ENCODE results near the gene JHY.

The JHY gene

DNA sequence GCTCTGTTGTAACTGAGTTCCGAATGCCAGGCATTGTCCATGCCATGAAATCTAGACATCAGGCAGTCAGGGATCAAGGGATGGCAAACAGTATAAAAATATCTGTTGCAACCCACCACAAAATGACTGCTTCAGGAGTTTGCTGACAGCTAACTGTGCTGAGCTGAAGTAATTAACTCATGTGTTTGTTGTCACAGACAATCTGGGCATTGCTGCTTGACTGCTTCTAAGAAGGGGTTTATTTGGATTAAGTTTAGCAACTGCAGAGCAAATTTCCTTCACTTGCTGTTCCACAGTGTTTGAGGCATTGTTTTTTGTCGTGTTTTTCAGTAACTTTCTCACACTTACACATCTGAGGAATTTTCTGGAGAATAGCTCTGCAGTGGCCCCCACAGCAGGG lies 68.7 kb downstream of the JHY start:
- DNase-seq (ENCODE audit: low spot score): no peak

DNA sequence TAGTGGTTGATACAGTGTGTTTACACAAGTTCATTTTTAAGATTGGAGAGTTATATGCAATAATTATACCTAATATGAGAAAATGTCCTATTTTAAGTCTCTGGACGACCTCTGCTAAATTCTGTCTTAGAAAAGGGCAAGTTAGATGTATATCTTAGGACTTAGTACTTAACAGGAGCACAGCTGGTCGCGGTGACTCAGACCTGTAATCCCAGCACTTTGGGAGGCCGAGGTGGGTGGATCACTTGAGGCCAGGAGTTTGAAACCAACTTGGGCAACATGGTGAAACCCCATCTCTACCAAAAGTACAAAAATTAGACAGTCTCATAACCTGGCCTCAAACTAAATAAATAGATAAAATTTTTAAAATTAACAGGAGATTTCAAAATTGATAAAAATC lies 71.9 kb downstream of the JHY start:
- no peak for DNase-seq (ENCODE audit: low spot score)

DNA sequence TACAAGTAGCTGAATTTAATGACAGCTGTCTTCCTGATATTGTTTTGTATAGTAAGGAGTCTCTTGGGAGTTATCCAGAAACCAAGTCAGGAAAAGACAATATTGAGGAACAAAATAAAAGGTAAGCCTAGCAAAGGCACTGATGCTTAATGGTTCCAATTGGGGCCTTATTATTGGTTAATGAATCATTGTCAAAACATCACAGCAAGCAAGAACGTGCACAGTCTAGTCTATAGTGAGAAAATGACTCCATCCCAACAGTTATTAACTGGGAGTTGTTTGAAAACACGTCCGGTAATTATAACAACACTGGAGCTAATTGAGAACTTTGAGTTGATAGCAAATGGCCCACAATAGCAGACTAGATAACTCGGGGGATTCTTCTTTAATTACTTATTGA lies 81.4 kb downstream of the JHY start:
- no peak for DNase-seq (ENCODE audit: low spot score)

DNA sequence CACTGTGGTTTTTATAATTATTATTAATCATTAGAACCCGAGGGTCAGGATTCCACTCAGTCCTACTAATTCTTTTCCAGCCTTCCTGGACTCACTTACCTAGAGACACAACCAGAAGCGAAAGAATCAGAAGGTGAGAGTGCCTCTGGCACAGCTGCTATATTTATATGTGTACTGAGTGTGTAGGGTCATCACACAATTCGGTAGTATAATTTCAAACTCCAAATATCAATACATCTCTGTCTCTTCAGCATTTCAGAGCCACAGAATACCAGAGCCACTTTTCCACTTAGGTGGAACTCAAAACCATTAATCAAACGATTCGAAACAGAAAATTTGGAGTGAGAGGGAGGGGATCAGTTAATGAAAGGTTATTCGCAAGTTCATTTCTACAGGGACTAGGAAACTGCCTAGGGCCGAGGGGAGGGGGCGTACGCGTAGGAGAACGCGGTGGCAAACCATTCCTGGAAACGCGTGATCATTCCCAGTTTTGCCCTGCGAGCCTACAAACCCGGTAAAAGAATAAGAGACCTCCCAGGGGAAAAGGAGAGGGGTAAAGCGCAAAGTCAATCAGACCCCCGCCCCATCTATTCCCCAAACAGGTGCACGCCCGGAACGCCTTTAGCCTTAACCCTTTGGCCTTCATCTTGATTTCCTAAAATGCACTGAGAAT lies 93.6 kb downstream of the JHY start:
- DNase-seq (ENCODE audit: low spot score): no peak

DNA sequence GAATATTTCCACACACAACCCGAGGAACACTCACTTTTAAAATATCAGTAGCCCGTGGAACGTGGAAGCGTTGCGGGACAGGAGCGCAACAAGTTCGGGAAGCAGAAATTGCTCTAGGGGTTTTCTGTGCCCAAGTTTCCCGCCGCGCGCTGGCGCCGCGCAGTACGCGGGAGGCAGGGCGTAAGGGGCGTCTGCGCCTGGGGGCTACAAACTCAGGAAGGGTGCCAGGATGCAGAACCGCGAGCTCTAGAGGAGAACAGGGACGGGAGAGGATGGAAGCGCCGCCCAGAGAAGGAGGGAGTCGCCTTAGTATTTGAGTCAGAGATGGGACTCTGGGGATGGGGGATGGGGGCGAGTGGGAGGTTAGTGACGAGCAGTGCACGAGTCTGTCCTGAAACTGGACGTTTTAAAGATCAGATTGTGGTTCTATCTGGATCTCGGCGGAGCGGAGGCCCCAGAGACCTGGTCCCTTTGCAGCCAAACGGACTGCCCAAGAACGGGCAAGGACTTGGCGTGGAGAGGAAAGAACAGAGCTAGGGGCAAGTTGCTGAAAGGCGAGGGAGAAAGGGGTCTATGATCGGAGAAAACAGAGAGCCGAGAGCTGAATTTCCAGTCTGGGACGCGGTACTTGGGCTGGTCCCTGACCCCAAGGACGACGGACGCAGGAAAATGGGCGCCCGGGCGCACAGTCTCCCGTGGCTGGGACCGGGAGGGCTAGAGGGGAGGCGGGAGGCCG lies 94.3 kb downstream of the JHY start:
- DNase-seq (ENCODE audit: low spot score): no peak

DNA sequence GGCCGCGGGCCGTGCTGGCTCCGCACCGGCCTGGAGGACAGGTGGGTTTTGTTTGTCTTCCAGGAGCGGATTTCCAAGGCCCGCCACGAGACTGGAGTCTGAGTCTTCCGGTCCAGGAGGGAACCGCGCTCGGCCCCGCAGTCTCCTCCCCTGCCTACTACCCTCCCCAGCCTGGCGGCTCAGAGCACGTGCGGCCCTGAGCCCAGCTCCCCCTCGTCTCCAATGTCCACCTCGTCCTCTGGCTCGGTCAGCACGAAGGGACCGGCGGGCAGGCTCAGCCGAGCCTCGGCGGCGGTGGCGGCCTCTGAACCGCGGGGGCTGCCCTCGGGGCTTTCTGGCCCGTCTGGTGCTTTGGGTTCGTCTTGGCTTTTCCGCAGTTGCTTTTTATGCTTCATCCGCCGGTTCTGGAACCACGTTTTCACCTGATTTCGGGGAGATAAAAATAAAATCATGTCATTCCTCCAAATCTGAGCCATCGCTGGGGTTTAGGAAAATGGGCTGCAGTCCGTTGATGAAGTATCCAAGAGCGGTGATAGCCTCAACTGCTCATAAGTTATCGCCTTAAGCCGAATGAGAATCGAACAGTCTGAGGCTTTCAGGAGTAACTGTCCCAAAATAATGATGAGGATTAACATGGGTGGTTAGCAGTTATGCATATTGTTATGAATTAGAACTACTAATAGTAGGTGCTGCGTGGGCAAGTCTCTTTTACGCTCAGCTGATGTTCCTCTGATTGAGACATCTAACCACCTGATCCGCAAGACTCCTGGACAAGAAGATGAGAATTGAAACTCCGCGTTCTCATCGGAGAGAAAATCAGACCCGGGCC lies 95.1 kb downstream of the JHY start:
- no peak for DNase-seq (ENCODE audit: low spot score)

DNA sequence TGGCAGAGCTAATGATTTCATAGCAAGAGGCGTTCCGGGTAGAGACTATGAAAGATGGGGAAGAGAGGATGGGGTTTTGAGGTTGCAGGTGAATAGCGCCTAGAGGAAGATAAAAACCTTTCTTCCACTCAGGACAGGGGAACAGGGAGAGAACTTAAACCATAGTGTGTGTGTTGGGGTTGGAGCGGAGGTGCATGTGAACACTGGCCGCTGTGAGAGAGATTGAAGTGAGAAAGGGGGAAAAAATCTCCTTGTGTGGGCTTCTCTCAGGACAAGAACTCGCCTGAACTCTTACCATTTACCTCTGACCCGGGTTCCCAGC lies 95.7 kb downstream of the JHY start:
- DNase-seq (ENCODE audit: low spot score): no peak

DNA sequence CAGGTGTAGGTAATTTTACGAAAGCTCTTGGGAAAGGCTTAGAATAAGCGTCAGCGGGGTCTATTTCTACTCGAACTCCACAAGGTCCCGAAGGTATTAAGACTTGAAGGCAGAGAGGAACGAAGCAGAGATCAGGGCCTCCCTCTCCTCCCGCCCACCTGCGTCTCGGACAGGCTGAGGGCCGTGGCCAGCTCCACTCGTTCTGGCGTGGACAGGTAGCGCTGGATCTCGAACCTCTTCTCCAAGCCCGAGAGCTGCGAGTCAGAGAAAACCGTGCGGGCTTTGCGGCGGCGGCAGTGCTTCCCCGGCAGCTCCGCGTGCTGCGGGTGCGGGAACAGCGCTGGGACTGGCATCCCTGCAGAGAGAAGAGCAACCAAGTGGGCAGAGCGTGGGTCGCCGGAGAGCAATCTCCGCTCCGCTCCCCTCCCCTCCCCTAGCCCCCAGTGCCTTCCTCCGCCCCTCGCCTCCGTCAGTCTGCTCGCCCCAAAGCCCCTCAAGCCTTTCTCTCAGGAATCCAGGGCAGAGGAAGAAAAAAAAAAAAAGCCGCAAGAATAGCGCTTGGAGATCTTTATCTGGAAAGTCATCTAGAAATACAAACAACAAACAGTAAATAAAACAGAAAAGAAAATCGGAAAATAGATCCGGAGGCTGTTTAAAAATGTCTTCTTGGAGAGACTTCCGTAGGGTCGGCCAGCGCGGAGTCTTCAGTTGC lies 96.7 kb downstream of the JHY start:
- no peak for DNase-seq (ENCODE audit: low spot score)

DNA sequence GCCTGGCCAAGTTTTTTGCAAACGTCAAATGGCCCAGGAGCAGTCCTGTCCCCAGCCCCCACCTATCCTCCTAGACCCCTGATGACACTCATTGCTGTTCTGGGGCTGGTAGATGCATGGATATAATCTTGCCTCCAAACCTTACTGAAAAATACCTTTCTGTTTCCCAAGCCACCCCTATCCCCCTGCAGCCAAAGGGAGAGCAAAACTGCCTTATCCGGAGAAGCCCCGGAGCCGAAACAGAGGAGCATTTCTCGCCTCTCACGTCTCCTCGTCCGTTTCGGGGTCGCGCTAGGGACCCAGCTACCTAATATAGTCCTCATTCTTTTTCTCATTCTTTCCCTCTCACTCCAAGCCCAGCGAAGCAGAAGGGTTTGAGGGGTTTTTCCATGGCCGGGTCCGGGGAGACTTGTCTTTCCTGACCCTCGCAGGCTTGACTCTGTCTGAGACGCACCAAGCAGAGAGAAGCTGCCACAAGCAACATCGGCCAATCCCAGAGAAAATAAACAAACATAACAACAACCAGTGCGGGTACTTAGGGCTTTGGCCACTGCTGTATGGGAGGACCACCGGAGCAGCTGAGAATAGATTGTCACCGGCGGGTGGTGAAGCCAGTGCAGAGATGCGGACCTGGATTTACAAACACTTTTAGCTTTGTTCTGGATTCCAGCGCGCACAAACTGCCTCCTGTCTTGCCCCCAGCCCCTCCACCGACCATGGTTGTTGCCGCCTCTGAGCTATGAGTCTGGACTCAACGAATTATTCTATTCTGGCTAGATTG lies 97.4 kb downstream of the JHY start:
- DNase-seq (ENCODE audit: low spot score): no peak

DNA sequence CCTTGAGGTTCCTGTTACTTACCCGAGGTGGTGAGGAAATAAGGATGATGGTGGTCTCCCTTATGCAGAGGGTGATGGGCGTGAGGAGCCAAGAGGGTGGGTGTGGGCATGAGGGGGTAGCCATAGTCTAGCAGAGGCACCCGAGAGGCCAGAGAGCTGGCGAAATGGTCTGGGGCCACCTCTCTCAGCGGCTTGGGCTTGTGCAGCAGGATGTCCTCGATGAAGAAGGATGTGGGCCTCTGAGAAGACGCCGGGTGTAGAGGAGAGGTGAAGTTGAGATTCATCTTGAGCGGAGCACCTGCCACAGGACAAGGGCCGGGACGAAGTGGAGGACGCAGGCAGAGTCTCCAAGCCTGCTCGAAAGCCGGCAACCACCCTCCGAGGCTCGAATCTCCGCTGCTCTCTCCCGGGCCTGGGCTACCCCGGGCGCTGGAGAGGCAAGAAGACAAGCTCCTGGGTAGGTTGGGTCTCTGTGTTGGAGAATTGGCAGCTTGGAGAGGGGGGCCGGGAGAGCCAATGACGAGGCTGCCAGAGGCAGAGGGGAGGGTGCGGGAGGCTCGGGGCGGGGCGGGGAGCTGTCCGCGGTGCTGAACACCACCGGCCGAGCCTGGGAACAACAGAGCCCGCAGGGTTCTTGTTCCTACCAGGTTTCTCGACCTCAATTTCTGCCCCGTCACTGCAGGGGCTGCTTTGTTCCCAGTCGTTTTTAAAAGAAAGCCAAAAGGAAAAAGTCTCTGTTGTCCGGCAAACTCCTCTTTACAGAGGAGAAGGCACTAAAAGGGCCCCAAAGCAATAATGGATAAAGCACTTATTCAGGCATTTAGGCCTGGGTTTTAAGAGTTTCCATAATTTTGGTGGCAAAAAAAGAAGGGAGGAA lies 99.1 kb downstream of the JHY start, which contains the start of gene BSX:
Gene BSX (minus strand): TSS at position 447 of the 877 bp plus-strand sequence. CDS start 163 bp downstream, at position 284.
- peak; percentile 4 for DNase-seq (ENCODE audit: low spot score)

DNA sequence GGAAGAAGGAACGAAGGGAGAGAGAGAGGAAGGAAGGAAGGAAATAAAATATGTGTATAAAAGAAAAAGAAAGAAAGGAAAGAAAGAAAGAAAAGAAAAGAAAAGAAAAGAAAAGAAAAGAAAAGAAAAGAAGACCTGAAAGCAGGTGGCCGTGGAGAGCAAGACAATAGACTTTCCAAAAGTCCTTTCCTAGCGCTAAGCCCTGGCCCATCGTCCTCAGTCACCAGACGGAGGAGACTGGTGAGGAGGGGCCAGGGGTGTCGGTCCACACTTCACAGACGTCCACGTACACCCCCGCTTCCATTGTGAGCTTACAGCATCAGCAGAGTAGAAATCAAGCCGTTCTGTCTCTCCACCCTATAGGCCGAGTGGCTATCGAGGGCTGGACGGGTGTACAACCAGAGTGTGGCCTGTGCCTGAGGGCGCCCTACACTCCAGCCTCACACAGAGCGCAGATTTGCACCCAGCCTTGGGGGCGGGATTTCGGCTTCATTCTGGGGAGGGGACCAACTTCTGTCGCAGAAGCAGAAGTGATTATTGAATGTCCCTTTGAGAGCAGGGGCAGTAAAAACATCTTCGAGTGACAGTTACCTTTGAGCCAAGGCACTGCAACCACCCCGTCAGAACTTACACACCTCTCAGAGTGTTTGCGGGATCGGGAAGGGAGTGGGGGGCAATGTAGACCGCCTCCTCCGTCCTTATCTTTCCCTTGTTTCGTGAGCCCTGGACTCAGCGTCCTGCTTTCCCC lies 101.1 kb downstream of the JHY start:
- no peak for DNase-seq (ENCODE audit: low spot score)

DNA sequence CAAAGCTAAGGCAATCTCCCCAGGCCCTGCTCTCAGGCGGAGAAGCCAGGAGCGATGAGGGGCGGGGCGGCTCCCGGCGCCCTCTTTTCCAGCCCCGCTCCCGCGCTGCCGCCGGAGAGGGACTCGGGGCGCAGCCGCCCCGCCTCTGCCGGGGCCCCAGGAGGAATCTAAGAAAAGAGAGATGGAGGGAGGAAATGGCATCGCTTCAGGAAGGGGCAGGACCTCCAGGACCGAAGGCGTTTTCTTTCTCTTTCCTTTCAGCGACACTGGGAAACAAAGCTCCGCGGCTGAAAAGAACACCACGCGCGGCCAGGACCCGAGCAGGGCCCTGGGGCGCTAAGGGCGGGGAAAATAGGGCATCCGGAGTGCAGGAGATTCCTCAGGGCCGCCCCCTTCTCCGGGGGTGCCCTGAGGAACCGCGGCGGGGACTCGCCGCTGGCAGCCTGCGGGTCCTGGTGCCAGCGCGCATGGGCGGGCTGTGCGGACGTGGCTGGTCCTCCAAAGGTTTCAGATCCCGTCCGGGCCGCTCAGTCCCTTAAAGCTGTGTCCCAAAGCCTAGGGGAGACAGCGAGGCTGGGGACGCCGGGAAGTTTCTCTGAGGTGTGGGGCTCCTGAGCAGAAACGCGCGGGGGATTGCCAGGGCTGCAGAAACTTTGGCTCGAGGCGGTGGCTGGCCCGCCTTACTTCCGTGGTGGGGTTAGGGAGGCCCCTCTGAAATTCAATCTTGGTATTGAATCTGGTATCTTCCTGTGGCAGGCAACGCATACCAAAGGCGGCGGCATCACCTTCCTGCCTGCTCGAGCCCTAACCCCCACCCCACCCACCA lies 101.8 kb downstream of the JHY start:
- no peak for DNase-seq (ENCODE audit: low spot score)

DNA sequence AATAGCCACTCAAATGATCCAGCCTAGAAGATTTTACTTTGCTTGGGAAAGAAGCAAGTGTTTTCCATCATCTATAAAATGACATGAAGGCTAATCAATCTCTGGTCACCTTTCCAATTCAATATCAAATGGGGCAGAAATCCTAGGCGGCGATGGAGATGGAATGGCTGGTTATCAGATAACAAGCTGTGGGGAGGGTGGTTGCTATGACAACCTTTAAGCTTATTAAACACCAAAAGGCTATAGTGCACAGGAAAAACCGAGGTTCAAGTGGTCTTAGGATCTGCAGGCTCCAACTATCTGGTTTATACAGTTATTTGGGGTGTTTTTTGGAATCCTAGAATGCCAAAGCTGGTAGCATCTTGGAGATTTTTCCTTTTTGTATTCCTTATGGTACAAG lies 113.0 kb downstream of the JHY start:
- DNase-seq (ENCODE audit: low spot score): no peak

DNA sequence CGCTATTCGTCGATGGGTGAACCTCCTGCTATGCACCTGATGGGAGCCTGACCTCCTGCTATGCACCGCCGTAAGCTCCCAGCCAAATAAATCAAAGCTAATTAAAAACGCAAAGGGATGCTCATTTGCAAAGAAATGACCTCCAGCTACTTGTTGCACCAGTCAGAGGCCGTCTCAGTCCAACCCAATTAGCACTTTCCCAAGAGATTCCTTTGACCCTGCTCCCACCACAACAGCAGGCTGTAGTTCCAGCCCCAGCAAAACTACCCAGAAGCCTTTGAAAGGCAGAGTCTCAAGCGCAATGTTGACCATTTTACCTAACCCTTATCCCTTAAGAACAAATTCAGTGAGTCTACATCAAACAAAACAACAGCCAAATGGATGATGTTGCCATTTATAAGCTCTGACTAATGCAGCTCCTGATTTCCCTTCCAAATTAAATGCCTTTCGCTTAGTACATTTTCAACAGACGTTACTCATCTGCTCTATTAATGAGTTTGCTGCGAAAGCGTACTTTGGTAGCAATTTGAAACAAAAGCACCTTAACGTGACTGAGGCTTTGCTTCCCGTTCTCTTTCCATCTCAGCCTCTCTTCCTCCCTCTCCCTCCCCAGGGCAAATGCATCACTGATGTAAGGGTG lies 116.3 kb downstream of the JHY start:
- no peak for DNase-seq (ENCODE audit: low spot score)

DNA sequence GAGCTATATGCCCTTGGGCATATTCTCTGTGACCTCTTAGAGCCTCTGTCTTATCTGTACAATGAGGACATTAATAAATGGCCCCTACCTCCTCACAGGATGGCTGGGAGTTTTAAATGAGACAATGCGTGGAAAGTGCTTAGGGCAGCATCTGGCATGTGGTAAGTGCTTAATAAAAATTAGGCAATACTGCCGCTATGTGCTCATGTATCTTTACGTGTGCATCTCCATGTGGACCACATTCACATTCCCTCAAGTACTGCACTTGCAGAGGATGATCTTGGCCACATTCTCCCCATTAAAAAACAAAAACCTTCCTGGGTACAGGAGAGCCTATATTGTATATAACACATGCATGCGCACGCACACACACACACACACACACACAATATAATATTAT lies 118.2 kb downstream of the JHY start:
- DNase-seq (ENCODE audit: low spot score): no peak

DNA sequence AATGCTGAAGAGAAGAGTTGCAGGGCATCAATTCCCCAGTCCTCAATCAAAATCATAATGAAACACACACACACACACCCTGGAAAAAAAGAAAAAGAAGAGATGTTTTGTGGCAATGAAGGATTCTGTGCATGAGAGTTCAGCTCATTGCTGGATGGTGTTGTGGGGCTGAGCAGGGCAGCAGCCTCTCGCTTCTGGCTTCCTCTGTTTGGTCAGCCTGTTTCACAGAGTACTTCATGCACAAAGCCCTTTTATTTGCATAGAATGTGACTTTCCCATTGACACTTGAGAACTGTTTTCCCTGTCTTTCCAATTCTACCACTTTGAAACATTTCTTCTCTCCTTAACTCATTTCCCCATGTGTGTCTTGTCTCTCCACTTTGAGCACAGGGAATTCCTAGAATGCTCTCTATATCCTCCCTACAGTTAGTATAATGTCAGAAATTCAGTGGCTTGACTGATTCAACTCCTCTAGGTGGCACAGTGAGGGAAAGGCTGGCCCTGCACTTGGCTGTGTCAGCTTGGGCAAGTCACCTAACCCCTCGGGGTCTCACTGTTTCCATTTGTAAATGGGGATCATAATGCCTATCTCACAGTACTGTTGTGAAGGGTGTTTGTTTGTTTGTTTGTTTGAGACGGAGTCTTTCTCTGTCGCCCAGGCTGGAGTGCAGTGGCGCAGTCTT lies 124.4 kb downstream of the JHY start:
- DNase-seq (ENCODE audit: low spot score): no peak

Data from CD4-positive, alpha-beta T cell treated with Interleukin-6 at 100 ng/mL for 8 hours (primary cell).